Hematopoietic multipotent progenitor cell treated with erythropoietin and hydrocortisone succinate and interleukin-3 and kit ligand, for 17 days (in vitro differentiated cells): ENCODE measurements around the gene AUTS2.

ENCODE experiments used
- DNase-seq: peaks from one replicate; pipeline ENCODE4 v3.0.0-alpha.2; 2015; ENCODE audit warnings: low spot score

The AUTS2 gene

GRCh38 chr7:69939317-69939716, 341.0 kb downstream of the AUTS2 start:
- no peak for DNase-seq

GRCh38 chr7:69941077-69941651, 342.9 kb downstream of the AUTS2 start:
- no peak for DNase-seq

GRCh38 chr7:69942573-69942972, 344.3 kb downstream of the AUTS2 start:
- no peak for DNase-seq

DNA sequence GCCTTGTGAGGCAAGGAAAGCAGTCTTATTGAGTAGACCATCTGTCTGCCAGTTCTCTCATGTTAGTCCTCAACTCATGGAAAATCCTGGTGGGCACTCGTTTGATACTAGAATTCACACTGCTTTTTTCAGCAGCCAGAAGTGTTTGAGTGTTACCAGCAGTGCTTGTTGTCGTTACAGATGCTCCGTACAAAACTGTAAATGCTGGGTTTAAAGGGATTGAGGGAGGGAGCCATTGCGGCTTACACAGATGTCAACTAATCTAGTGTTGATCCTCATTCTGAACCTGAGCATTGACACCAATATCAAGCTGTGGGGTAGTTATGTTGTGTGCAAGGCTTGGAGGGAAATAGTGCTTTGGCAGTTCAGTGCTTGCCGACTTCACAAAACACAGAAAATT, 348.6 kb downstream of the AUTS2 start:
- DNase-seq: no peak

DNA sequence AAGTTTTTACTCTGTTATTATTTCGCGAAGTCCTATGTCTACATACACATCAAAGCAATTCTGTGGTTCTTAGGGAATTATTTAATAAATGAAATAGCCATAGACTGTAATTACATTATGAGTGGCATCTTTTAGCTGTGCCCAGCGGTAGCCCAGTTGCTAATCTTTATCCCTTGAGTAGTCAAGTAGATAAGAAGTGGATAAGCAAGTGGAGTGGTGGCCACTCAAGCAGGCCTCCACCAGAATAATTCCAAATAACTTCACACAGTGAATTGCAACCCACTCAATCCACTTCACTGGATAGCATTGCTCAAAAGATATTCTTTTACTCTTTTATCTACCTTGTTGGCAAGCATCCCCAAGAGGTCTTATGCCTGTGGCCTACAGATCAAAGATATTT, 349.7 kb downstream of the AUTS2 start:
- DNase-seq: no peak

DNA sequence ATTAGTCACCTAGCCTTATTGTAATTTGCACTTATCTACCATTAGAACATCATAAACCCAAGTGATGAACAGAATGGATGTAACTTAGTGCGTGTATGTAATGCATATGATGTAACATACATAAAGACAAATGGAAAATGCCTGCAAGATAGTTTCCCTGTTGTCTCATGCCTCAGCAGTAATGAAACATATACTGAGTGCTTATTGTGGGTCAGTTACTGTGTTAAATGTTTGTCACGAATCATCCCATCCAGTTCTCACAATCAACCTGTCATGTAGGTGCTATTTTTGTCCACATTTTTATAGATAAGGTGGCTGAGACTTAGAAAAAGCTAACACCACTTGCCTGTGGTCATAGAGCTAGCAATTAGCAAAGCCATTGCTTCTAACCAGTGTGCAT, 350.8 kb downstream of the AUTS2 start:
- no peak for DNase-seq

DNA sequence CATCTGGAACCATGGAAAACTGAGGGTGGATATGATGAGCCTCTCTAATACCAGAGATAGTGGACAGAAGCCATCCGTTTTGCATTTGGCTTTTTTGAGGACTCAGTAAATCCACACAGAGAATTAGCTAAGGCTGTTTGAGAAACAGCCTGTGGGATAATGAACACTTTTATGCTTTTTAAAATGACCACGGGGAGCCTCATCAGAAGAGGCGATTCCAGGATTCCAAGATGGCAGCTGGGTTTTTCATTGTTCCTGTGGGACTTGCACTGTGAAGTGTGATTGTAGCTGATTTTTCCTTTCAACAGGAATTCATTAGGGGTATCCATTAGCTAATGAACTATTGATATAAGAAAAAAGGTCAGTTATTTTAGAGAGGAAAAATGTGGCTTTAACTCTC, 353.2 kb downstream of the AUTS2 start:
- no peak for DNase-seq

GRCh38 chr7:69953136-69954067, 355.1 kb downstream of the AUTS2 start:
- no peak for DNase-seq

- DNase-seq: no peak
These were observed 358.3 kb downstream of the AUTS2 start for GRCh38 chr7:69956541-69956940.

DNA sequence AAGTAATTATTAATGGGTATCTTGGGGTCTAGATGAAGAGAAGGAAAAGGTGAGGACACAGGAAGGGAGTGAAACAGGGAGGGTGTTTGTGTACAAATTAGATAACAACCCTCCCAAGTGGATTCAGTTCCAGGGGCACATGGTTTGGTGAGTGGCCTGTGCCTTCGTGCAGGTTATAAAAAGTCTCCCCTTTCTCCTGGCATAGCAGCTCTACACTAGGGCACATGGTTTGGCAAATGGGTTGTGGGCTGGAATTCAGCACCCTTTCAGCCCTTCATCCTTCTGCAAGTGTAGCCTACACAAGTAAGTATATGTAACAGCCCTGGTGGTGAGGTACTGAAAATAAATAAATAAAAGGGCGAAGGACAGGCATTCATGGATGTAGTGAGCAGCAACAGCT, 359.4 kb downstream of the AUTS2 start:
- no peak for DNase-seq

GRCh38 chr7:69959789-69960499, 361.7 kb downstream of the AUTS2 start:
- DNase-seq: no peak

DNA sequence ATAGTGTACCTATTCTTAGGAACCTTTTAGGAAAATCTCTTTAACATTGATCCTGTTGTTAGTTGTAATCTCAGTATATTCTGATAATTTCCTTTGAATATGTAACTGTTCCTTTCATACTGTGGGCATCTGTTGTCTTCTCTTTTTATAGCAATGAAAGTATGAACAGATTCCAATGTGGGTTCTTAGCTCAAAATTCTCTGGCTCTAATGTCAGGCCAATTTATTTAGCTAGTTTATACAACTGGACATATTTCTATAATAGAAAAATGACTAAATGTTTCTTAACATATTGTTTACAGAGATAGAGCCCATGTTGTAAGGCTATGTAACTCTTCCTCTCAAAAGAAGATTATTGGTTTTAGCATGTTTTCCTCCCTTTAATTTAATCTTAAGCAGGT, 363.2 kb downstream of the AUTS2 start:
- DNase-seq: no peak

- DNase-seq: no peak
These were observed 364.2 kb downstream of the AUTS2 start for GRCh38 chr7:69962186-69963065.

GRCh38 chr7:69963393-69963792, 365.1 kb downstream of the AUTS2 start:
- no peak for DNase-seq

DNA sequence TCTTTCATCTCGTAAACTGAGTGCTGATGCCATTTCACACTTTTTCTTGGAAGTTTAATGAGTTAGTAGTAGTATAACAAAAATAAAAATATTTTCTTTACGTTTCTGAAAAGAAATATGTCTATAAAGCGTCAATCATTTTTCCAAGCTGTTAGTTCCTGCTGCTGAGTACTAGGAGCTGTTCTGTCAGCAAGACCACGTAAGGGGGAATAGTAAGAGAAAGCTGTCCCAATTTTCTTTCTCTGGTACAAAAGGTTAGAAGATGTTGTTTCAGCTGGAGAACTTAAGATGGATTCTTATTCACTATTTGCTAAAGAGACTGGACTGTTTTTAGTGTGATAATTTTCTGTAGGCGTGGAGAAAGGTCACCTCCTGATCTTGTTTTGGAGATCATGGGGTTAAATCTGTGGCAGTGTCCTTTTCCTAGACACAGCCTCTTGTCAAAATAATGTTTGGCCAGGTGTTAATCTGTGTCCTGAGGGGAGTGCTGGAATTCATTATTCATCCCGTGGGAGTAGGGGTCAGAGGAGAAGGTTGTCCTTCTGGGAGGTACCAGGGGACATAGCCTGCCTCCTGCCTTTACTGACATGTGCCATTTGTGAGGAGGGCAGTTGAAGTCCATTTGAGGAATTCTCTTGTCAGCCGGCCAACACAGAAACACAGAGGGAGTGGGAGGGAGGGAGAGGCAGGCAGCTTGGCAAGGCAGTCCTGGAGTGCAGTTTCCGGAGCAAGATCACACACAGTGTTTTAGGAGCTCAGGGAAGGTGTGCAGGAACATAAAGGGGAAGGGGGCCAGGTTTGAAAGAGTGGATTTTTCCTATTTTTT, 368.7 kb downstream of the AUTS2 start:
- DNase-seq: no peak

- no peak for DNase-seq
These were observed 369.6 kb downstream of the AUTS2 start for GRCh38 chr7:69967689-69968450.

- no peak for DNase-seq
These were observed 370.8 kb downstream of the AUTS2 start for GRCh38 chr7:69968969-69969556.

GRCh38 chr7:69981646-69982045, 383.4 kb downstream of the AUTS2 start:
- no peak for DNase-seq

GRCh38 chr7:69982197-69982596, 383.9 kb downstream of the AUTS2 start:
- DNase-seq: no peak

GRCh38 chr7:69989551-69989950, 391.3 kb downstream of the AUTS2 start:
- no peak for DNase-seq
